ENCODE results near the gene LDLRAD3. TPM values are rescaled to one million over a fixed set of nuclear protein-coding genes. Genes with fewer than 3 reads are reported as not detected.

Gene LDLRAD3
- total and polyA plus RNA-seq, 4 donors = 2.2 to 14.3 (median 9.9) TPM

DNA sequence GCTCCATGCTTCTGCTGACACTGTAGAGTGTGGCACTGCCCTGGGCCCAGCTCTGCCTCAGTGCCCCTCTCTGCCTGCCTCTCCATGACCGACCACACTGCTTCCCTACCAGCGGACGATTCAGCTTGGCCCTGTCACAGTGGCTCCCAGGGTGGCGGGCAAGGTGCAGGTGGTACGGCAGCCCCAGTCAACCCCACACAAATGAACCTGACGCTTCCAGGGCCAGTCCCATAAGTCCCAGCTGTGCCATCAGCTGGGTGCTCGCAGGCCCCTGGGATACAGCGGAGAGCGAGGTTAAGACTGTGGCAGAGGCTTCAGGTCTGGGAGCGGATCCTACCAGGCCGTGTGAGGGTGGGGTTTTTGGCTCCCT lies 134.8 kb downstream of the LDLRAD3 start:
- WGBS, 2 donors = 90 to 96% methylated on average over 11 of the region's 11 CpGs
- Histone ChIP-seq H3K36me3 (ENCODE audit: control insufficient read depth in 4 of 4, insufficient read depth in 4 of 4, low read length in 4 of 4) (peaks cover 0 to 10% (median 4%) of the 10 kb centered on the region in 4 donors), H3K27ac (ENCODE audit: low read depth in 1 of 2, low read length in 1 of 2) (no peak overlapping the region), H3K9me3 (ENCODE audit: control insufficient read depth in 4 of 4, insufficient read depth in 3 of 4, low read length in 3 of 4) (peaks cover 0 to 8% (median 1%) of the 10 kb centered on the region in 4 donors), H3K9ac (ENCODE audit: insufficient read depth in 1 of 2, low read length in 2 of 2) (no peak overlapping the region), H3K27me3 (ENCODE audit: control insufficient read depth in 3 of 3, insufficient read depth in 3 of 3, low read length in 2 of 3) (peaks cover 0 to 4% (median 2%) of the 10 kb centered on the region in 3 donors), H3K4me3 (no peak overlapping the region), H3K4me1 (ENCODE audit: control insufficient read depth in 5 of 5, insufficient read depth in 5 of 5, low read length in 5 of 5) (peaks cover 0 to 21% (median 6%) of the 10 kb centered on the region in 5 donors)
- TF ChIP-seq, protein P1, sequence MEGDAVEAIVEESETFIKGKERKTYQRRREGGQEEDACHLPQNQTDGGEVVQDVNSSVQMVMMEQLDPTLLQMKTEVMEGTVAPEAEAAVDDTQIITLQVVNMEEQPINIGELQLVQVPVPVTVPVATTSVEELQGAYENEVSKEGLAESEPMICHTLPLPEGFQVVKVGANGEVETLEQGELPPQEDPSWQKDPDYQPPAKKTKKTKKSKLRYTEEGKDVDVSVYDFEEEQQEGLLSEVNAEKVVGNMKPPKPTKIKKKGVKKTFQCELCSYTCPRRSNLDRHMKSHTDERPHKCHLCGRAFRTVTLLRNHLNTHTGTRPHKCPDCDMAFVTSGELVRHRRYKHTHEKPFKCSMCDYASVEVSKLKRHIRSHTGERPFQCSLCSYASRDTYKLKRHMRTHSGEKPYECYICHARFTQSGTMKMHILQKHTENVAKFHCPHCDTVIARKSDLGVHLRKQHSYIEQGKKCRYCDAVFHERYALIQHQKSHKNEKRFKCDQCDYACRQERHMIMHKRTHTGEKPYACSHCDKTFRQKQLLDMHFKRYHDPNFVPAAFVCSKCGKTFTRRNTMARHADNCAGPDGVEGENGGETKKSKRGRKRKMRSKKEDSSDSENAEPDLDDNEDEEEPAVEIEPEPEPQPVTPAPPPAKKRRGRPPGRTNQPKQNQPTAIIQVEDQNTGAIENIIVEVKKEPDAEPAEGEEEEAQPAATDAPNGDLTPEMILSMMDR (IDR thresholded peaks at IDR 0.05; ENCODE audit: control extremely low read depth, extremely low read depth) = no peak
- ATAC-seq (ENCODE audit: insufficient read depth, low FRiP score) = no peak
- no peak for DNase-seq

DNA sequence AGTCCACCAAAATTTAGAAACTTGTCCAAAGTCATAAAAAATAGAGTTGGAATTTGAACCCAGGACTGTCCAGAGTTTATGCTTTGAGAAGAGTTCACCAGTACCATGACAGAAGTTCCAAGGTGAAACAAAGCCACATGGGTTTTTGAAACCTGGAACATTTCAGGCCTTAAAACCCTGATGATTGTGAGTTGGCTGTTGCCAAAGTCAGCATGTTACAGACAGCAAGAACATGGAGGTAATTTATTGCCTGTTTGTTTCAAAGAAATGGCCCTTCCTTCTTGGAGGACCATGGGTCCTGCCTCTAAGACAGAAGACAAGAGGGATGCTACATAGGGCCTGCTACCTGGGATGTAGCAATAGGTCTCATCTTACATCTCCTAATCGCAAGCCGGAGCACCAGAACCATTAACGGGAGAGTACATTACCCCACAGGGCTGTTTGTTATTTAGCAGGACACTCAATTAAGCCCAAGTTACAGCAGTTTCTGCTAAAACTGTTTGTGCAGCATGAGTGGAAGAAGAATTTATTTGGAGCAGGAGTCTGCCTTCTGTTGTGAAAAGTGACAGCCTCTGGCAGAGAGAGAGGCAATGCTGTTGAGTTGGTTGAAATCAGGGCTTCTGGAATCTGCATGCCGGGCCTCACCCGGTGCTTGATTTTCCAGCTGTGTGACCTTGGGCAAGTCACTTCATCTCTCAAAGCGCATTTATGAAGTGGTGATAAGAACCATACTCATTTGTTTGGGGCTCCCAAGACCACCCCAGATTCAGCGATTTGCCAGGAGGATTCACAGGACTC lies 136.2 kb downstream of the LDLRAD3 start:
- ATAC-seq (ENCODE audit: insufficient read depth, low FRiP score) (no peak), DNase-seq (peak; percentile 31 to 55 (median 53))
- H3K27ac ChIP-seq (ENCODE audit: low read depth in 1 of 2, low read length in 1 of 2) = no peak overlapping the region
- H3K4me1 ChIP-seq (ENCODE audit: control insufficient read depth in 5 of 5, insufficient read depth in 5 of 5, low read length in 5 of 5) = peaks cover 0 to 7% (median 0%) of the 10 kb centered on the region in 5 donors
- peaks cover 0 to 6% (median 1%) of the 10 kb centered on the region in 4 donors for H3K9me3 ChIP-seq (ENCODE audit: control insufficient read depth in 4 of 4, insufficient read depth in 3 of 4, low read length in 3 of 4)
- WGBS, 2 donors = 93% methylated on average over 7 of the region's 7 CpGs
- H3K36me3 ChIP-seq (ENCODE audit: control insufficient read depth in 4 of 4, insufficient read depth in 4 of 4, low read length in 4 of 4) = peaks cover 0 to 20% (median 9%) of the 10 kb centered on the region in 4 donors
- TF ChIP-seq, protein P1 (IDR thresholded peaks at IDR 0.05; ENCODE audit: control extremely low read depth, extremely low read depth) = no peak
- no peak overlapping the region for H3K4me3 ChIP-seq
- H3K27me3 ChIP-seq (ENCODE audit: control insufficient read depth in 3 of 3, insufficient read depth in 3 of 3, low read length in 2 of 3) = peaks cover 0 to 4% (median 2%) of the 10 kb centered on the region in 3 donors
- H3K9ac ChIP-seq (ENCODE audit: insufficient read depth in 1 of 2, low read length in 2 of 2) = no peak overlapping the region

DNA sequence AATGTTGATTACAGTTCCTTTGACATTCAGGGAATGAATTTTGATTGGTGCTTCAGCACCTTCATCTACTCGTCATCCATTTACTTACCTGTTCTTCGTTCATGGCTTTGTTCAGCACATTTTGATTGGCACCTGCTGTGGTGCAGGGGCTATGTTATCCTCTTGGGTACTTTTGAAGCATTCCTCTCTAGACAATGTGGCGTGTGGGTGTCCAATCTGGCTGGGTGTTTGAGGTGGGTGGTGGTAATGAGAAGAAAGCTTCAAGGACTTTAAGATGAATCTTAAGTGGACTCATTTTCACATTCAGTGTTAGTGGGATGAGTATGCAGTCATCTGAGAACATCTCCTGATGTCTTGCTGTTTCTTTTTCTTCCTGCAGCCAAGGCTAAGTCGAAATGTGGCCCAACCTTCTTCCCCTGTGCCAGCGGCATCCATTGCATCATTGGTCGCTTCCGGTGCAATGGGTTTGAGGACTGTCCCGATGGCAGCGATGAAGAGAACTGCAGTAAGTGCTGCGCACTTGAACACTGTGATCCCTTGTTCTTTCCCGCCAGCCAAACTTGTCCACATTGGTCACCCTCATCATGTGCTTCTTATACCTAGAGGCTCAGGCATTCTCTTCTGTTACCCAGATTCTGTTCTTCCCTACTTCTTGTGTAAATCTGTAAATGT lies 137.5 kb downstream of the LDLRAD3 start:
- TF ChIP-seq, protein P1 (IDR thresholded peaks at IDR 0.05; ENCODE audit: control extremely low read depth, extremely low read depth) = no peak
- no peak for ATAC-seq (ENCODE audit: insufficient read depth, low FRiP score)

More for the DNA sequence above, 137.5 kb downstream of the LDLRAD3 start:
- no peak overlapping the region for H3K27ac ChIP-seq (ENCODE audit: low read depth in 1 of 2, low read length in 1 of 2)
- no peak for DNase-seq
- peaks cover 0 to 6% (median 0%) of the 10 kb centered on the region in 4 donors for H3K9me3 ChIP-seq (ENCODE audit: control insufficient read depth in 4 of 4, insufficient read depth in 3 of 4, low read length in 3 of 4)
- WGBS, 2 donors = 82 to 87% methylated on average over 11 of the region's 11 CpGs
- peaks cover 0 to 4% (median 2%) of the 10 kb centered on the region in 3 donors for H3K27me3 ChIP-seq (ENCODE audit: control insufficient read depth in 3 of 3, insufficient read depth in 3 of 3, low read length in 2 of 3)
- H3K9ac ChIP-seq (ENCODE audit: insufficient read depth in 1 of 2, low read length in 2 of 2) = no peak overlapping the region
- H3K4me3 ChIP-seq = no peak overlapping the region
- H3K36me3 ChIP-seq (ENCODE audit: control insufficient read depth in 4 of 4, insufficient read depth in 4 of 4, low read length in 4 of 4) = peaks cover 0 to 23% (median 9%) of the 10 kb centered on the region in 4 donors
- H3K4me1 ChIP-seq (ENCODE audit: control insufficient read depth in 5 of 5, insufficient read depth in 5 of 5, low read length in 5 of 5) = no peaks in the 10 kb centered on the region

Measured in lung (tissue), 12 donors.